ENCODE measurements around the gene HIC1. TPM values are rescaled to one million over a fixed set of nuclear protein-coding genes. Genes with fewer than 3 reads are reported as not detected.

Gene HIC1, protein sequence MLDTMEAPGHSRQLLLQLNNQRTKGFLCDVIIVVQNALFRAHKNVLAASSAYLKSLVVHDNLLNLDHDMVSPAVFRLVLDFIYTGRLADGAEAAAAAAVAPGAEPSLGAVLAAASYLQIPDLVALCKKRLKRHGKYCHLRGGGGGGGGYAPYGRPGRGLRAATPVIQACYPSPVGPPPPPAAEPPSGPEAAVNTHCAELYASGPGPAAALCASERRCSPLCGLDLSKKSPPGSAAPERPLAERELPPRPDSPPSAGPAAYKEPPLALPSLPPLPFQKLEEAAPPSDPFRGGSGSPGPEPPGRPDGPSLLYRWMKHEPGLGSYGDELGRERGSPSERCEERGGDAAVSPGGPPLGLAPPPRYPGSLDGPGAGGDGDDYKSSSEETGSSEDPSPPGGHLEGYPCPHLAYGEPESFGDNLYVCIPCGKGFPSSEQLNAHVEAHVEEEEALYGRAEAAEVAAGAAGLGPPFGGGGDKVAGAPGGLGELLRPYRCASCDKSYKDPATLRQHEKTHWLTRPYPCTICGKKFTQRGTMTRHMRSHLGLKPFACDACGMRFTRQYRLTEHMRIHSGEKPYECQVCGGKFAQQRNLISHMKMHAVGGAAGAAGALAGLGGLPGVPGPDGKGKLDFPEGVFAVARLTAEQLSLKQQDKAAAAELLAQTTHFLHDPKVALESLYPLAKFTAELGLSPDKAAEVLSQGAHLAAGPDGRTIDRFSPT
- total RNA-seq, result 1 to 10 TPM; 2.7 to 9.5 (median 4.9) TPM

DNA sequence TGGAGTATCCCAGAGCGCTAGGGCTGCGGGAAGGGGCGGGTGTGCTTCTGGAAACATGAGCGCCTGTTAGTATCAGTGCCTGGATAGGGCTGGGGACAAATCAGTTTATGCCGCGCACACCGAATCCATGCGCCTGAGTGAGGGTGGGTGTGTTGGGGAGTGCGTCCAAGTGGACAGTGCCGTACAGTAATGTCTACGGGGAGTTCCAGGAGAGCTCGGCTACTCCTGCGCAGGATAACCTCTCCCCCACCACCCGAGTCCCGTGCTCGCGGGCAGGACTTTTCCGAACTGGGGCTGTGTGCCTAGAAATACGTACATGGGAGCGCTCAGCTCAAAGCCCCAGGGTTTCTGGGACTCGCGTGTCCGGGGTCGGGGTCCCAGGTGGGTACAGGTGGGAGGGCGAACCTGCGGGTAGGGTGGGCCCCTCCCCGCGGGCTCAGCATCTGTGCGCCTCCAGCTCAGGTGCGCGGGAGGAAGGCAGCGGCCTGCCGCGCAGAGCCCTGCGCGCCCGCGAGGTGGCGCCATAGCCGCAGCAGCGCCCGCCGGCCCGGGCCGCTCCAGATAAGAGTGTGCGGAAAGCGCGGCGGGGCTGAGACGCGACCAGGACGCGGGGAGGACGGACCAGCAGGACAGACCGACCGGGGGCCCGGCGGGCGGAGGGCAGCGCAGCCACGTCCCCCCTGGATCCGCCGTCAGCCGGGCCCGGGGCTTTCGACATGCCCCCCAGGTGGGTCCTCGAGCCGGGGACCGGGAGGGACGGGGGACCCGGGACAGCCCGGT is at the start of gene HIC1:
TSS of gene HIC1 (plus strand) at position 592 of the 780 bp plus-strand sequence. CDS start 1,588 bp downstream, outside the sequence.
- peak within 1 kb of the TSS; percentile 85 for H3K27ac ChIP-seq
- peak; percentile 86 to 91 for DNase-seq (ENCODE audit: low spot score in 2 of 2)
- WGBS, result 0% methylated on average over 38 of the region's 72 CpGs
- TF ChIP-seq EP300 (IDR thresholded peaks at IDR 0.05) (no peak), POLR2A (IDR thresholded peaks at IDR 0.05) (peak; percentile 66 to 79), POLR2AphosphoS5 (IDR thresholded peaks at IDR 0.05) (no peak)
- TF ChIP-seq, protein P1, sequence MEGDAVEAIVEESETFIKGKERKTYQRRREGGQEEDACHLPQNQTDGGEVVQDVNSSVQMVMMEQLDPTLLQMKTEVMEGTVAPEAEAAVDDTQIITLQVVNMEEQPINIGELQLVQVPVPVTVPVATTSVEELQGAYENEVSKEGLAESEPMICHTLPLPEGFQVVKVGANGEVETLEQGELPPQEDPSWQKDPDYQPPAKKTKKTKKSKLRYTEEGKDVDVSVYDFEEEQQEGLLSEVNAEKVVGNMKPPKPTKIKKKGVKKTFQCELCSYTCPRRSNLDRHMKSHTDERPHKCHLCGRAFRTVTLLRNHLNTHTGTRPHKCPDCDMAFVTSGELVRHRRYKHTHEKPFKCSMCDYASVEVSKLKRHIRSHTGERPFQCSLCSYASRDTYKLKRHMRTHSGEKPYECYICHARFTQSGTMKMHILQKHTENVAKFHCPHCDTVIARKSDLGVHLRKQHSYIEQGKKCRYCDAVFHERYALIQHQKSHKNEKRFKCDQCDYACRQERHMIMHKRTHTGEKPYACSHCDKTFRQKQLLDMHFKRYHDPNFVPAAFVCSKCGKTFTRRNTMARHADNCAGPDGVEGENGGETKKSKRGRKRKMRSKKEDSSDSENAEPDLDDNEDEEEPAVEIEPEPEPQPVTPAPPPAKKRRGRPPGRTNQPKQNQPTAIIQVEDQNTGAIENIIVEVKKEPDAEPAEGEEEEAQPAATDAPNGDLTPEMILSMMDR (IDR thresholded peaks at IDR 0.05), result peak; percentile 84 to 98
- no peaks in the 10 kb centered on the region for H3K9me3 ChIP-seq
- peaks cover 83% of the 10 kb centered on the region for H3K4me1 ChIP-seq
- peaks cover 31% of the 10 kb centered on the region for H3K27me3 ChIP-seq
- peak within 1 kb of the TSS; percentile 65 for H3K4me3 ChIP-seq
- H3K36me3 ChIP-seq, result peaks cover 8% of the 10 kb centered on the region

DNA sequence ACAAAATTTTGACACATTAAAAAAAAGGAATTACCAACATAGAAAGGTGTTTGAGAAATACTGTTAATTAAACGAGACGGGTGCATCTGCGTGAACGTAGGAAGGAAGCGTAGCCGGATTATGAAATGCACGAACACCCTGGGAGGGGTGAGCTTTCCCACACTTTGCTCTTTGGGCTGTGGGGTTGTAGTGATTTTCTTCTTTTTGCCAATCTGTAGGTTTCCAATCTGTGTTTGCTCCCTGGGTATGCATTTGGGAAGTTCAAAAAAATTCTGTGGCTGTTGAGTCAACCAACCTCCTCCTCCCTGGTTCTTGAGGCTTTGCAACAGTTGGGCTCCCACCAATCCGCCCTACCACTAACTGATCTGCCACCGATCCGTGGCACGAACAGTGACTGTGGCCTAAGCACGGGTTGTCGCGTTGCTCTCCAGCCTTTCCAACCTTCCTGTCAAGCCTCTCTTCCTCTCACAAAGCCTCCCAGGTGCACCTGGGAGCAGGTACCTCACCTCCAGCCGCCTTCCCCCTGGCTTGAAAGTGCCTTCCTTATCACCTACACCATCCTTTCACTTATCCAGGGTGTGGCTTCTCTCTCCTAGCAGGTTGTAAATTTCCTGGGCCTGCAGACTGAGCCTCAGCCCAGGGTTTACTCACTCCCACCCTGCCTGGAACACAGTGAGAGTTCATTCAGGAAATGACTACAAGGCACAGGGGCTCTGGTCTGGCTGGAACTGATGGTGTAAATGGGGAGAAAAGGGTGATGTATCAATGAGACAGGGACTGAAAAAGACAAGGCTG is 46.4 kb upstream of the HIC1 start:
- no peaks in the 10 kb centered on the region for H3K36me3 ChIP-seq
- peaks cover 33% of the 10 kb centered on the region for H3K4me1 ChIP-seq
- 64% methylated on average over 15 of the region's 15 CpGs for WGBS
- no peaks in the 10 kb centered on the region for H3K9me3 ChIP-seq
- TF ChIP-seq, protein P1 (IDR thresholded peaks at IDR 0.05), result no peak
- TF ChIP-seq POLR2AphosphoS5 (IDR thresholded peaks at IDR 0.05) (no peak), POLR2A (IDR thresholded peaks at IDR 0.05) (no peak), EP300 (IDR thresholded peaks at IDR 0.05) (no peak)
- no peak for DNase-seq (ENCODE audit: low spot score in 2 of 2)
- H3K4me3 ChIP-seq, result no peak overlapping the region
- H3K27me3 ChIP-seq, result no peaks in the 10 kb centered on the region
- peak overlapping the region; percentile 36 for H3K27ac ChIP-seq

DNA sequence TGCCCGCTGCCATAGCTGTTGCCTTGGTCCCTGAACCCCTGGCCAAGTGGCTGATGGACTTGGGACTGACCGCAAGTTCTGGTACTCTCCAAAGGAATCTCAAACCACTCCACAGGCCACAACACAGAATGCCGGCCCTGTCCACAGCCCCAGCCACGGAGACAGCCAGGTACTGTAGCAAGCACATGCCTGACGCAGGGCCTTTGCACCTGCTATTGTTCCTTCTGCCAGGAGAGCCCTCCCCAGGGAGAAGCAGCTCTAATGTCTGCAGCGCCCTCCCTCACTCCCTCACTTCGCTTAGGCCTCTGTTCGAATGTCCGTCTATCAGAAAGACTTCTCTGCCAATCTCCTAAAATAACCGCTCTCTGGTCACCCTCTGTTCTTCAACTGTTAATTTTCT is 45.2 kb upstream of the HIC1 start:
- WGBS, result 98% methylated on average over 7 of the region's 10 CpGs
- H3K36me3 ChIP-seq, result no peaks in the 10 kb centered on the region
- peaks cover 38% of the 10 kb centered on the region for H3K4me1 ChIP-seq
- H3K27me3 ChIP-seq, result no peaks in the 10 kb centered on the region
- no peak overlapping the region for H3K4me3 ChIP-seq
- TF ChIP-seq, protein P1 (IDR thresholded peaks at IDR 0.05), result no peak
- TF ChIP-seq POLR2AphosphoS5 (IDR thresholded peaks at IDR 0.05) (no peak), EP300 (IDR thresholded peaks at IDR 0.05) (no peak), POLR2A (IDR thresholded peaks at IDR 0.05) (no peak)
- no peak overlapping the region for H3K27ac ChIP-seq
- no peaks in the 10 kb centered on the region for H3K9me3 ChIP-seq
- DNase-seq (ENCODE audit: low spot score in 2 of 2), result no peak

DNA sequence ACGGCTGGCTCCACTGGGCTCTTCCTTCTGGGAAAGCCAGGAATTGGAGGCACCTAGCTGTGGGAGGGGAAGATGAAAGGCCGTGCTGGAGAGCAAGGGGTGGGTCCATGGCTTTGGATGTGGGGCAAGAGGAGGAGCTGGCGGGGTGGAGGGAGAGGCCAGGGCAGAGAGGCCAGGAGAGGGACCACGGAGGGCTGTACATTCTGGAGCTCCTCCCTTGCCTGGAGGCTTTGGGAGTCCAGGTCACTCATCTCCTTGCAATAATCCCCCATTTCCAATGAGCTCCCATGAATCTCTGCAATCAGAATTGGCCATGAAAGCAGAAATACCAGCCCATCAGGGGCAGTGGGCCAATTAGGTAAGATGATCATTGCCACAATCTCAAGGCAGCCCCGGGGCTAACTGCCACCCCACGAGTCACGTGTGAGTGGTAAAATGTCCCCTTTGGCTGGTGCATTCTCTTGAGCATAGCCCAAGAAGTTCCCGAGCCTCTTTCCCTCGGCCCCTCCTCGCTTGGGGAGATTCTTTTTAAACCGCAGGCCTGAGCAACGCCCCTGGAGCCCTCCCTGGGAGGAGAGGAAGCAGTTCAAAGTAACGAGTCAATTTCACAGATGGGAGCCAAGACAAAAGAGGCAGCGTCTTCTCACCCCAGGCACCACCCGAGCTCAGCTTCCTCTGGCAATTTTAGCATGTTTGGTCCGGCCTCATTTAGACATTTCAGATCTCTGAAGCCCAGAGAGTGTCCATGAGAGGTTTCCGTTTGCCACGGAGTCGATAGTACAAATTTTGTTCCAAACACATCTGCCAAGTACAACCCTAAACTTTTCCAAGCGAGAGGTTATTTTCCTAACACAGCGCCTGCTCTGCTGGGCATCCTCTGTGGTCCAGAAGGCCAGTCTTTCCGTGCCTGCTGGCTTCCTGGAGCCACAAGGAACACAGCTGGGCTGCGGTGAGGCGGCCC is 43.2 kb upstream of the HIC1 start:
- H3K4me1 ChIP-seq, result peaks cover 45% of the 10 kb centered on the region
- DNase-seq (ENCODE audit: low spot score in 2 of 2), result peak in 1 of 2 donors; percentile 86
- H3K27me3 ChIP-seq, result no peaks in the 10 kb centered on the region
- H3K4me3 ChIP-seq, result peak overlapping the region; percentile 21
- TF ChIP-seq POLR2AphosphoS5 (IDR thresholded peaks at IDR 0.05) (peak; percentile 30 to 94 (median 81)), POLR2A (IDR thresholded peaks at IDR 0.05) (no peak)
- peak overlapping the region; percentile 85 for H3K27ac ChIP-seq
- no peaks in the 10 kb centered on the region for H3K36me3 ChIP-seq
- WGBS, result 9% methylated on average over 22 of the region's 24 CpGs
- H3K9me3 ChIP-seq, result no peaks in the 10 kb centered on the region

Measured in suprapubic skin (tissue), 4 donors.